Measurements from ENCODE around the gene TOMM70.

The TOMM70 gene

DNA sequence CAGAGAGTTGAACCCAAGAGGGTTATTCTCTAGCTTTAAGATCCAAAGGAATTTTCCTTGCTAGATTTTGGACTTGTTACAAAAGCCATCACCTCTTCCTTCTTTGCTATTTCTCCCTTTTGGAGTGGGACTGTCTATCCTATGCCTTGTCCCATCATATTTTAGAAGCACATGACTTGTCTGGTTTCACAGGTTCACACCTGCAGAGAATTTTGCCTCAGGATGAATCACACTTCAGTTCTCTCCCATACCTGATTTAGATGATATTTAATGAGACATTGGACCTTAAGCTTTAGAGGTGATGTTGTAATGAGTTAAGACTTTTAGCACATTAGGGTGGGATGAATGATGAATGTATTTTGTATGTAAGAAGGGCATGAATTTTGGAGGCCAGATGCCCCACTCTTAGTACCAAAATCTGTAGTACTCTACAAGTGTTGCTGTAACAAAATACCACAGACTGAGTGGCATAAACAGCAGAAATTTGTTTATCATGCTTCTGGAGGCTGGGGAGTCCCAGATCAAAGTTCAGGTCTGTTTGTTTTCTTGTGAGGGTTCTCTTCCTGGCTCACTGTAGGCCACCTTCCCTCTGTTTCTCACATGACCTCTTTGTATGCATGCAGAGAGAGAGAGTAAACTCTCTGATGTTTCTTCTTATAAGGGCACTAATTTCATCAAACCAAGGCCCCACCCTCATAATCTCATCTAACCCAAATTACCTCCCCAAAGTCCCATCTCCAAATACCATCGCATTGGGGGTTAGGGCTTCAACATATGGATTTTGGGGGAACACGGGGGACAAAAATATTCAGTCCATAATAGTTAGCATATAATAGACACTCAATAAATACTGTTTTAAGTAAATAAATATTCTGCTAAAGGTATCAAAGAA lies 10.4 kb upstream of the TOMM70 start:
- no peak for DNase-seq

DNA sequence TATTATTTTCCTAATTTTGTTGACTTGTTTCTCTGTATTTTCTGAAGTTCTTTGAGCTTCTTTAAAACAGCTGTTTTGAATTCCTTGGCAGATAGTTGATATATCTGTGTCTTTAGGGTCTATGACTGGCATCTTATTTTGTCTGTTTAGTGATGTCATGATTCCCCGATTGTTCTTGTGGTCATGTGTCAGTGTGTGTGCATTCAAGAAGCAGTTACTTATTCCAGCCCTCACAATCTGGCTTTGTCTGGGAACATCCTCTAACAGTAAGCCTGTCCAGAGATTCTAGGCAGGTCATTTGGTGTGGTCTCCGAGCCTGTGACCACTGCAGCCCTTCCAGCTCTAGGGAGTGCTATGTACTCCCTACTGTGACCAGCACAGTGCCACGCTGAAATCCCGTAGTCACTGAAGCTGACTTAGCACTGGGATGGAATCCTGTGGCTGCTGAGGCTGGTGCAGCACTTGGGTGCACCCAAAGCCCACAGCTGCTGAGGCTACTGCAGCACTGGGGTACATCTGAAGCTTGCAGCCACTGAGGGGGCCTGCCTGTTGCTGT lies 7.2 kb upstream of the TOMM70 start:
- no peak for DNase-seq

DNA sequence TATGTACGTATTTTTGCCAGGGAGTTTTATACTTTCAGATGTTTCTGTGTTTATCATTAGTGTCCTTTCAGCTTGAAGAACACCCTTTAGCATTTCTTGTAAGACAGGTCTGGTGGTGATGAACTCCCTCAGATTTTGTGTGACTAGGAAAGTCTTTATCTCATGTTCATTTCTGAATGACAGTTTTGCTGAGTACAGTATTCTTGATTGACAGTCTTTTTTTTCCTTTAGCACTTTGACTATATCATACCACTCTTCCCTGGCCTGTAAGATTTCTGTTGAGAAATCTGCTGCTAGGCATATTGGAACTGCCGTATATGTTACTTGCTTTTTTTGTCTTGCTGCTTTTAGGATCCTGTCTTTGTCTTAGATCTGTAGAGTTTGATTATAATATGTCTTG lies 6.3 kb upstream of the TOMM70 start:
- DNase-seq: no peak

DNA sequence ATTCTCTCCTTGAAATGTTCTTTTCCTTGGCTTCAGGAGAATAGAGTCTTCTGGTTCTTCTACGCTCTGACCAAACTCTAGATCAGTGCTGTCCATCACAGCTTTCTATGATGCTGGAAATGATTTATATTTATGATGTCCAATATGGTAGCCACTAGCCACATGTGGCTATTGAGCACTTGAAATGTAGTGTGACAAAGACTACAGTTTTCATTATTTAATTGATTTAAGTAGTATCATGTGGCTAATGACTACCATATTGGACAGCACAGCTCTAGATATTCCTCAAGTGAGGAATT lies 3.3 kb upstream of the TOMM70 start:
- DNase-seq: no peak

DNA sequence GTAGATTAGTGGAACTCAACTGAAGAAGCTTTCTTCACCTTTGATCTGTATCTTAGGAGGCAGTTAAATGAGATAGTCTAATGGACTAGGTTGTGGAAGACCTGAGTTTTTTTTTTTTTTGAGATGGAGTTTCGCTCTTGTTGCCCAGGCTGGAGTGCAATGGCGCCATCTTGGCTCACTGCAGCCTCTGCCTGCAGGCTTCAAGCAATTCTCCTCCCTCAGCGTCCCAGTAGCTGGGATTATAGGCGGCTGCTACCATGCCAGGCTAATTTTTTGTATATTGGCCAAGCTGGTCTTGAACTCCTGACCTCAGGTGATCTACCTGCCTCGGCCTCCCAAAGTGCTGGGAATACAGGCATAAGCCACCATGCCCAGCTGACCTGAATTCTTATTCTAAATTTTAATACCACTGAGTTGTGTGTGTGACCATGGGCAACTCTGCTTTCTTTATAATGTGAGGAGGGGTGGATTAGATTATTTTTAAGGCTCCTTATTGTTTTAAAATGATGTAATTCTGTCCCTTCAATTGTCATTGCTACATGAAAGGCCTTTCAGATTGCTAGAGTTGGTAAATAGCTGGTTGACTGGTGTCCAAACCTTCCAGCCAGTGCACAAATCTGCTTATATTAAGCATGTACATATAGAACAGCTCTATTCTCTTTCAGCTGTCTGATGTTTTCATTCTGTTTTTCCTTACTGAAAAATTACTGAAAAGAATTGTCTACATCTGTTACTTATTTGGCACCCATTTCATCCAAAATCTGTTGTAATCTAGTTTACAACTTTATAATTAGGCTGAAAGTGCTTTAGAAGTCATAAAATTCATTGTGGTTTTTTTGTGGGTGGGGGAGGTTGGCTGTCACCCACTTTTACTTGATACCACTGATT lies 2.7 kb upstream of the TOMM70 start:
- DNase-seq: no peak

DNA sequence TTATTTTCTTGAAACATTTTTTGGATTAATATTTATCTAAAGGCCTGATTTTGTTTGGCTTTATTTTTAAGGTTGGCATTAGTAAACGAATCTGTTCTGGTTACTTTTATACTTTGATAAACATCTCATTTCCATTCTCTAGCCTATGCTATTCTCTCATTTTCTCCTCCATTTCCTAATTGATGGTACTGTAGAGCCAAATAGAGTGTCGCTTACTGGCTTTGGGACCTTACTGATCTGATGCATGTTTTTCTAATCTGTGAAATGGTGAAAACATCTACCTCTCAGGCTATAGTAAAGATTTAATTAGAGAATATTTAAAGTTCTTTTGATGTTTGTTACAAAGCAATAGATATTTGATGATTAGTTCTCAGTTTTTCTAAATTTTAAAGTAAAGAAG lies 2.0 kb upstream of the TOMM70 start:
- no peak for DNase-seq

DNA sequence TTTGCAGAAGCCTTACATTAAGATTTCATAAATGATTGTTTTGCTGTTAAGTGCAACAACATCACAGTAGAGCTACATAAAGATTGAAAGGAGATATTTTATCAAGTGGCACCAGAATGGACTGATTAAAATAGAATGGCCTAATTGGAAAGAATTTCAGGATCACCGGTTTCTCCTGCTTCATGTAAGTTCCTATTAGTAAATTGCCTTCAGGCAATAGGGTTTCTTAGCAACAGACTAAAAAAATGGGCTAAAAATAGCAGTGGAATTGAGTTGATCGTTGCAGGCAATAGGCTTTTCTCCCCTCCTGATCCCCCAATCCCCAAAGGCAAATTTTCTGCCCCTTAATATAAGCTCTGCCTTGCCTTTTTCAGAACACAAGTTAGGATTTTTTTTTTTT lies 1.4 kb upstream of the TOMM70 start:
- DNase-seq: peak in 1 of 2 experiments; percentile 15

DNA sequence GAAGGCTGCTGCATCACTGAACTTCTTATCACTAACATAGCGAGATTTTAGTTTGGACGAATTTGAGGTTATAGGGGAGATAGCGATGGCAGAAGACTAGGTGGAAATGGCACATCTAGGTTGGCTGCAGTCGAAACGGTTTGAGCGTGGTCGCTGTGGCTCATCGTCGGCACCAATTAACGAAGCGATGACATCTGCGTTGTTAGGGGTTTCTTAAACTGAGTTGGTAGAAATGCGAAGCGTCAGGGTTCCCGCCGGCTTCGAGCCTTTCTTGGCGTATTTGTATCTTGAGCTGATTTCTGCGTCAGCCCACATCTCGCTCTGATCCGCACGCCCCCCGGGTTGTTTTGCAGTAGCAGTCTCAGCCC lies 769 bp upstream of the TOMM70 start:
- DNase-seq: peak; percentile 30 to 64

DNA sequence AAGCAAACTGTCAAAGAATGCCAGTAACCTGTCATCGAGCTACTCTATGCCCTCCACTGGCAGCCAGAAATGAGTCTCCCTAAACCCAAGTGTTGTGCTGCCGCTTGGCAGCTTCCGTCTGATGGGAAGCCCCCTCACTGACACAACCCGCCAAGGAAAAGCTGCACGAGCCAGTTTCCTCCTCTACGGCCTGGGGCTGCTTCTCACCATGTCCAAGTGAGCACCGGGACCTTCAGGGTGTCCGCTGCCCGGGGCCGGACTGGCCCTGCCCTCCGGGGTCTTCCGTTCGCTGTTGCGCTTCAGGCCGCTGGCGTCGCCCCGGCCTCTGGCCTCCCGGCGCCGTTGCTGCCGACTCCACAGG lies 490 bp downstream of the TOMM70 start:
- no peak for DNase-seq

DNA sequence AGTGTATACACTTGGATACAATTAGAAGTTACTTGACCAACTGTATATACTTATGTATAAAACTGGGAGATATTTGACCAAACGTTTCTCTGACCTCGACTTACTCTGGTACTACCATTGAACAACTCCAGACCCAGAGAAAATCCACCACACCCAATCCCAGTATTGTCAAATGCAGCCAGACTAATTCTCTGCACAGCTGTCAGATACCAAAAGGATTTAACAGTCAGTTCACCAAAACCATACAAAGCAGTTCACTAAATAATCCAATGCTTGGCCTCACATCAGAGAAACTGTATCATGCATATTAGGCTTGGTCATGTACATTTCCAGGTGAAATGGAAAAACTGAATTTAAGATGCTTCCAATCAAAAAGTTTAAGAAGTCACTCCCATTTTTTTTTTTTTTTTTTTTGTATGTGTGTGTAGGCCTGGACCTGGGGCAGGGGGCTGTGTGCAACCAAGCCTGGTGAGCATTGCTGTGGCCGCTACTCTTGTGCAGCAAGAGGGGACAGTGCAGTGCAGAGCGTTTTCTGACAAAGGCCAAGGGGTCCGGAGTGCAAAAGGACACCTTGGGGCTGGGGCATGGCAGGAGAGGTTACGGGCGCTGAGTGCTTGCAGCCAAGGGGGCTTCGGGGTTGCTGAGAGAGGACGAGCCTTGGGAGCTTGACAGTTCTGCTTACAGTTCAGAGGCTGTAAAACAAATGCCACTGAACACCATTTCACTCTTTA lies 1.4 kb downstream of the TOMM70 start:
- DNase-seq: no peak

DNA sequence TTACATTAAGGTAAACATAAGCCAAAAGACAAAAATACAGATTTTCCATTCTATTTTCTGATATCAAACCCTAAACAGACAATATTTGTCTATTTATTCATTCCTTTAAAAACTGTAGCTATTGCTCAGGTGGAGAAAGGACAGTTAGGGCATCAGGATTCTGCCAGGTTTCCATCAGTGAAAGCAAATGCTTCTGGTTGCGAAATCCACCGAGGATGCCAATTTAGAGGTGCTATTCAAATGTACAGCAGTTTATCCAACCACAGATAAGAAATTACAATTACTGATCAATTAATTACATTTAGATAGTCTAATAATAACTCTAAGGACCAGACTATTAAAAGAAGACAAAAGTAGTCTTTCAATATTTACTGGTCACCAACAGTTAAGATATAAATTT lies 3.9 kb downstream of the TOMM70 start:
- DNase-seq: no peak

DNA sequence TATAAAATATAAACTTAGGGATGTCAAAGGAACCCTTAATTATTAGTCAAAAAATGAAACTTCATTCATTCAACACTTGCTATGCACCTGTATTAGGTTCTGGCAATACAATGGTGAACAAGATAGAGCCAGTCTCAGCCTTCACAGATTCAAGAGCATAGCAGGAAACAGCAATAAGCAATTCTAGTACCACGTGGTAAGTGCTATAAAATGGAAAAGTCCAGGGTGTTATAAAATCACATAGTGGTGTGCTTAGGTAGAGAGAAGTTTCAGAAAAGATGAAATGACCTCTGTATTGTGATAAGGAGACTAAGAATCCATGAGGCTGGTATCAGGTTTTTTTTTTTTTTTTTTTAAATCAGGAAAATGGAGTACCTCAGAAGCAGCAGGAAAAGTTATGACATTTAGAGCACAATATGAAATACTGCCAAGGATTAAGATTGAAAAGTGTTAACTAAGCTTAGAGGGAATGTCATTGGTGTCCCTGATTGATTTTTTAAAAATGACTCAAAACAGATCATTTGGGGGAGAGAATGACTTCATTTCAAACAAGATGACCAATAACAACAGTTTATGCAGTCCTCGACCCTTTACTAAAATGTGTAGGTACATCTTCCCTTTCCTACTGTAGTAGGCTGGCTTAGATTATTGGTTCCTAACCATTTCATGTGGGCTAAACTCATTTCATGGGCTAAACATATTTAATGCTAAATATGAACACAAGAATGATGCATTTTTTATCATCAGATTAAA lies 5.0 kb downstream of the TOMM70 start:
- no peak for DNase-seq

DNA sequence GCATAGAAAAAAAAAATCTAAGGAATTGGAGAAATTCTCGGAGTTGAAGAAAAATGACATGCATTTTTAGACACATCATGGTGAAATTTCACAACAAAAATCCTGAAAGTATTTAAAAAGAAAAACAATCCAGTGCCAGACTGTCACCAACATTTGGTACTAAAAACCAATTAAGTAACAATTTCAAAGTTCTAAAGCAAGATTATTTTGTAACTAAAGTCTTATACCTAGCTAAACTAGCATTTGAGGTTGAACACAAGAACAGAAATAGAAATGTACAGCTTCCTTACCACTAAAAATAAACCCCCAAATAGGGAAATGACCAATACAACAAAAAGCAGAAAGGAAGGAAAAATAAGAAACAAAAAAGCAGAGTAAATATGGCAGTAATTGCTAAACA lies 11.9 kb downstream of the TOMM70 start:
- DNase-seq: no peak

DNA sequence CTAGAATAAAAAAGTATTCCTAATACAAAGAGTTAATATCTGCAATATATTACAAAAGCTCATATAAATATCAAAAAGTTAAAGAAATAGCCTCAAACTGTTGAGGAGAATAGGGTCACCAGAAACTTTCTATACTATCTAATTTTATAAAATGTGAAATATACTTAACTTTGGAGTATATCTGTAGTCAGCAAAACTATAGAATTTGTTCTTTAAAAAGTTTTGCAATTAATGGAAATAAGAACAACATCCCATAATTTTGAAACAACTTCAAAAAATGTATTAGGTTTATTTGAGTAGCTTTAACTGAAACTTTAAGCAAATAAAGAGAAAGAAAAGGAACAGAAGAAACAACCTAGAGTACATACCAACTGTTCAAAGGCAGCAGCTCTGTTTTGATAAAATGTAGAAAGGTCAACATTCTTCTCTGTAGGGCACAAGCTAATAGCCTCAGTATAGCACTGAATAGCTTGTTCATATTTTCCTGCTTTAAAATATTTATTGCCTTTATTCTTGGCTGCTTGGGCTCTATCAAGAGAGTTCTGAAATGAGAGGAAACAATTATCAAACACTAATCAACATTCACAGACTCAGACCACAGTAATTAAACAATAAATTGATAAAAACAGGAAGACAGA lies 14.3 kb downstream of the TOMM70 start:
- DNase-seq: no peak

DNA sequence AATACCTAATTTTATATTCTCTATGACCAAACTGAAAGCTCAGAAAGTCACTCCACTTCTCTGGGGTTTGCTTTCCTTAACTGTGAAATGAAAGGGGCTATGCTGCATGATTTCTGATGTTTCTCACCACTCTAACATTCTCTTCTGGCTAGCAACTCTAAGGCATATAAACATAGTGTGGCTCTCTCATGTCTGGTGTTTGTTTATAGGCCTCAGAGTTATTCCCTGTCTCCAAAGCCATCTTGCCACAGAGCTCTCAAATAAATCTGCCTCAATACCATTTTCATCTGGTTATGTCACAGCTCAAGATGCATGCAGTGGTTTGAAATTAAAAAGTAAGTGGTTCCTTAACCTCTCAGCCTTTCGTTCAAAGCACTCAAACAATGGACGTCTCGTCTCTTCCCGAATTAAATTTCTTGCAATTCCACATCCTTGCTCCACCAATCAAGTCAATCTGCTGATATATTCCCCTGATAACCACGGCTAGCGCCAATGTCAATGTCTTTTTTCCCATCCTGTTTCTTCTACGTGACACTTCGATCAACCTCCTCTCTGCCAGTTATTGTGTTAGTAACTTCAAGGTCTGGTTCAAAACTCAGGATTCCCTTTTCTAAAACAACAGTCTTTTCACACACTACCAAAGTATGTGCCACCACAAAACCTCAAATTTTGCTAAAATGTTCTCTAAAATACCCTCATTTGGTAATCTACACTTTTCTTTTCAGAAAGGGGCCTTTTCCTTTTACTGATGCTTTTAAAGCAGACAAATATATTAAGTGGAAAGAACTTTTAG lies 16.0 kb downstream of the TOMM70 start:
- DNase-seq: no peak

DNA sequence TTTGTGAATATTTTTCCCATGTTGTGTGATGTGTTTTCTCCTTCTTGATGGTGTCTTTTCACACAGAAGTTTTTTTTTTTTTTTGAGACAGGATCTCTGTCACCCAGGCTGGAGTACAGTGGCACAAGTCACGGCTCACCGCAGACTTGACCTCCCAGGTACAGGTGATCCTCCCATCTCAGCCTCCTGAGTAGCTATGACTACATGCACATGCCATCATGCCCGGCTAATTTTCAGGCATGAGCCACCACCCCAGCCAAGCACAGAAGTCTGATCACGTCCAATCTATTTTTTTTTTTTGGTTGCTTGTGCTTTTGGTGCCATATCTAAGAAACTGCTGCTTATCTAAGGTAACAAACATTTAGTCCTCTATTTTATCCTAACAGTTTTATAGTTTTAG lies 24.6 kb downstream of the TOMM70 start:
- DNase-seq: no peak

DNA sequence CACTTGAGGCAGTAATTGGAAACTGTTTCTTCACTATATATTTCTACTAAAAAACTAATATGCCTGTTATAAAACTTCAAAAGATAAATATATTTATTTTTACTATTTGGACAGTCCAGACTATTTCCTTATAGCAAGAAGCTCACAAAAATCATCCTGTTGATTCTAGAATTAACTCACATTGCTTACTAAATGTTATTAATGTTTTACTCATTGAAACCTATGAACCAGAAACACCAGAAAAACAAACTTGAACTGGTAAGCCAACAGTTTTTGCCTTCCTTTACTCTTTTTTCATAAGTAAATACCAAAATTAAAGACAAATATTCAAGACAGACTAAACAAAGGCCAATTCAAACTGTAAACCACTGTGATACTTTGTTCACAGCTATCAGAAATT lies 26.4 kb downstream of the TOMM70 start:
- no peak for DNase-seq

DNA sequence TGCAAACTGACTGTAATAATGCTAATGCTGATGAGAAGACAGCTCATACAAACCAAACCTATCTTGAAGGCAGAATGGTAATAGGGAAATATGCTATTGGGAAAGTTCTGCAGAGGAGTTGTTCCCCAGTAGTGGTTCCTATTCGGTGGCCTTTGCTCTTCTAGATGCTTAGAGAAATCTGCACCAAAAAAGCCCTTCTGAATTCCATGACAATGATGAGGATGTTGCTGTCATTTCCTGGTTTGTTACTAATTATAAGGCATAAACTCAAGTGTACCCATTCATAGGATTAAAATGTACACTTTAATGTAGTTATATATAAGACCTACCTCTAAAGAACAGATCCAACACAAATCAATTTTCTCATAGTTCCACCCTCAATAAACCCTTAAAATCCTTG lies 30.1 kb downstream of the TOMM70 start:
- no peak for DNase-seq

DNA sequence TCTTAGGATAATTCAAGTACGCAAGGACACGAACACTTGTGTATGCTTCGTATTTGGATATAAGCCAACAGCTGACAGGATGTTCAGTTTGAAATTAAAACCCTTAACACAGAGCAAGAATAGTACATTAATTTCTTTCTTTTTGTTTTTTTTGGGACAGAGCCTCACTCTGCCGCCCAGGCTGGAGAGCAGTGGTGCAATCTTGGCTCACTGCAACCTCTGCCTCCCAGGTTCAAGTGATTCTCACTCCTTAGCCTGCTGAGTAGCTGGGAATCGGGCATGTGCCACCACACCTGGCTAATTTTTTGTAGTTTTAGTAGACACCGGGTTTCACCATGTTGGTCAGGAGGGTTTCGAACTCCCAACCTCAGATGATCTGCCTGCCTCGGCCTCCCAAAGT lies 32.4 kb downstream of the TOMM70 start:
- no peak for DNase-seq

DNA sequence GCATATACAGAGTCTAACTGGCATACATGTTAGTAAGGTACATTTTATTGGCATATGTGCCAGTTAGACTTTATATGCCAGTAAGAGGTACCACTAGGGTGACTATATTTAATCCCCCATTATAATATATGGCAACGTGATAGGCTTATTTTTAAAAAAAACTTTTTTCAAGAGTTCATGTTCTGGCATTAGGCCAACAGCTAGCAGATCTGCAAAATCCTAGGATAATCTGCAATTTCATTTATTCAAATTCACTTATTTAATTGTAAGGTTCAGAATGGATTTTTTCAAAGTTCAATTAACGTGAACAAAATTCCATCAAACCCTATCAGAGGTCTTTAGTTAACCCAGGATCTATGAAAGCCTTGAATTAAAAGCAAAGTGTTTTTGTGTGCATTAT lies 34.5 kb downstream of the TOMM70 start:
- DNase-seq: no peak

DNA sequence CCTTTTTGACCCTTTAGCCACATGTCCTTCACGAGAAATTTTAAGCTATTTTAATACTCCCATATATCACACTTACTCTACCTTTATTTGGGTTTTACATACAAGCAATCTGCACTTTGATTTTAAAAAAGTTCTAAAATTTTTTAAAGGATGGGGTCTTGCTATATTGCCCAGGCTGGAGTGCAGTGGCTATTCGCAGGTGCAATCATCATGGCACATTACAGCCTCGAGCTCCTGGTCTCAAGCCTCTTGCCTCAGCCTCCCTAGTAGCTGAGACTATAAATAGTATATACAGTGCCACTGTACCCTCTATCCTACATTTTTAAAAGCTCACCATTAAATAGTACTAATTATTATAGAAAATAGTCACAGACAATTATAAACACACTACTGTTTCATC lies 36.5 kb downstream of the TOMM70 start:
- no peak for DNase-seq

All from SHP77 (cell line).